K562 (cell line): ENCODE results near the gene FOXO3. TPM values are rescaled to one million over a fixed set of nuclear protein-coding genes. Genes with fewer than 3 reads are reported as not detected.

Experiments used
- CC2D1A ChIP-seq: fragments of 450-650 bp; IDR thresholded peaks from 2 replicates; pipeline ENCODE4 v1.6.1; 2017; ENCODE audit warnings: mild to moderate bottlenecking
- DMBX1 ChIP-seq: fragments of 250-450 bp; sonication (Bioruptor Pico); IDR thresholded peaks from 2 replicates; pipeline ENCODE4 v1.8.0; 2022; ENCODE audit warnings: inconsistent platforms, mild to moderate bottlenecking, moderate library complexity, borderline replicate concordance
- HDAC2 ChIP-seq: fragments of 450-650 bp; IDR thresholded peaks from 2 replicates; pipeline ENCODE4 v1.6.1; 2016; ENCODE audit warnings: mild to moderate bottlenecking
- HLTF ChIP-seq: fragments of 450-650 bp; IDR thresholded peaks from 2 replicates; pipeline ENCODE4 v1.6.1; 2016
- KAT8 ChIP-seq: fragments of 450-650 bp; IDR thresholded peaks from 2 replicates; pipeline ENCODE4 v1.6.1; 2016; ENCODE audit warnings: low read depth, mild to moderate bottlenecking
- MAFK ChIP-seq: IDR thresholded peaks from 2 replicates; pipeline ENCODE4 v1.6.1; 2011; ENCODE audit warnings: low read length, improper control_type of control experiment
- MED1 ChIP-seq: sonication (generic); formaldehyde crosslinking; IDR thresholded peaks from 2 replicates; pipeline ENCODE4 v1.8.1; 2023; ENCODE audit warnings: missing genetic modification reagents, borderline replicate concordance
- MTA3 ChIP-seq: fragments of 450-650 bp; formaldehyde crosslinking; IDR thresholded peaks from 2 replicates; pipeline ENCODE4 v1.6.1; 2017; ENCODE audit warnings: mild to moderate bottlenecking, borderline replicate concordance
- NFYB ChIP-seq: IDR thresholded peaks from 2 replicates; pipeline ENCODE4 v1.6.1; 2011; ENCODE audit warnings: mild to moderate bottlenecking, moderate library complexity; ENCODE audit not compliant: insufficient read length; ENCODE audit errors: extremely low read depth
- POLR2AphosphoS5 ChIP-seq: IDR thresholded peaks from 2 replicates; pipeline ENCODE4 v1.6.1; 2011; ENCODE audit warnings: mild to moderate bottlenecking, low read depth, low read length, moderate library complexity; ENCODE audit not compliant: control insufficient read depth, insufficient read depth
- POU5F1 ChIP-seq: fragments of 150-350 bp; IDR thresholded peaks from 2 replicates; pipeline ENCODE4 v1.6.1; 2014; ENCODE audit warnings: borderline replicate concordance, low read length, low read depth, mild to moderate bottlenecking; ENCODE audit not compliant: partially characterized antibody
- RFX1 ChIP-seq: fragments of 450-650 bp; IDR thresholded peaks from 2 replicates; pipeline ENCODE4 v1.6.1; 2016; ENCODE audit warnings: mild to moderate bottlenecking, moderate library complexity
- SMAD2 ChIP-seq: fragments of 150-350 bp; IDR thresholded peaks from 2 replicates; pipeline ENCODE4 v1.6.1; 2014; ENCODE audit warnings: low read depth, mild to moderate bottlenecking, low read length
- SRSF1 ChIP-seq: fragments of 200-400 bp; formaldehyde crosslinking; IDR thresholded peaks from 2 replicates; pipeline ENCODE4 v1.6.1; 2017; ENCODE audit warnings: mild to moderate bottlenecking, low read depth, low read length, moderate library complexity
- TAF7 ChIP-seq: fragments of 450-650 bp; IDR thresholded peaks from 2 replicates; pipeline ENCODE4 v1.6.1; 2016; ENCODE audit warnings: missing genetic modification characterization, missing compliant biosample characterization
- TFAM ChIP-seq: fragments of 250-450 bp; sonication (Bioruptor Pico); conservative IDR thresholded peaks from 2 replicates; pipeline ENCODE4 v1.5.0; 2021; ENCODE audit warnings: mild to moderate bottlenecking, moderate library complexity
- ZNF121 ChIP-seq: sonication (generic); formaldehyde crosslinking; conservative IDR thresholded peaks from 2 replicates; pipeline ENCODE4 v1.8.0; 2022; ENCODE audit warnings: missing genetic modification reagents
- ZNF77 ChIP-seq: fragments of 250-450 bp; sonication (Bioruptor Pico); IDR thresholded peaks from 2 replicates; pipeline ENCODE4 v1.5.0; 2020
- polyA plus RNA-seq, 8 experiments: library from polyadenylated mRNA; depleted of rRNA in 4 of 8; stranded (reverse) in 5 of 8; unstranded in 3 of 8; fragments of >200 nt; fragmentation: Nextera tagmentation in 2 of 8; fragmentation: Illumina TruSeq in 1 of 8; extraction: Ambion mirVana in 2 of 8; extraction: Trizol in 1 of 8; gene quantifications; 2 replicates each; pipeline versions ENCODE4 v1.2.1 to v1.2.3, GENCODE V29; 2011 to 2014; ENCODE audit warnings: inconsistent platforms in 1 of 8, missing spikeins in 1 of 8
- total RNA-seq, 7 experiments: library from RNA; depleted of rRNA in 6 of 7; stranded (reverse); fragments of >200 nt in 6 of 7; fragmentation: Illumina TruSeq in 2 of 7; extraction: Trizol in 2 of 7; gene quantifications; 2 replicates each; pipeline versions ENCODE4 v1.2.1 to v1.2.3, GENCODE V29; 2011 to 2021; ENCODE audit warnings: low replicate concordance in 1 of 7
- TF ChIP-seq, protein P1 (sequence below): sonication (generic); formaldehyde crosslinking; IDR thresholded peaks from 2 replicates; pipeline ENCODE4 v1.8.0; 2022; ENCODE audit warnings: mild to moderate bottlenecking, missing genetic modification reagents
- TF ChIP-seq, protein P2 (sequence below): fragments of 250-450 bp; sonication (Bioruptor Pico); IDR thresholded peaks from 2 replicates; pipeline ENCODE4 v1.4.0; 2020
- TF ChIP-seq, protein P3 (sequence below): sonication (generic); formaldehyde crosslinking; IDR thresholded peaks from 2 replicates; pipeline ENCODE4 v1.8.0; 2023; ENCODE audit warnings: mild to moderate bottlenecking, missing genetic modification reagents
- TF ChIP-seq, protein P4 (sequence below): fragments of 250-450 bp; sonication (Bioruptor Pico); IDR thresholded peaks from 2 replicates; pipeline ENCODE4 v1.8.0; 2021; ENCODE audit warnings: moderate library complexity, mild to moderate bottlenecking, inconsistent platforms

FOXO3 gene
- total and polyA plus RNA-seq, 9 of the 15 experiments (the other 6 are each of a cell fraction or from before 2014, with no cell fraction given), result 3.0 to 14.6 (median 6.0) TPM

DNA sequence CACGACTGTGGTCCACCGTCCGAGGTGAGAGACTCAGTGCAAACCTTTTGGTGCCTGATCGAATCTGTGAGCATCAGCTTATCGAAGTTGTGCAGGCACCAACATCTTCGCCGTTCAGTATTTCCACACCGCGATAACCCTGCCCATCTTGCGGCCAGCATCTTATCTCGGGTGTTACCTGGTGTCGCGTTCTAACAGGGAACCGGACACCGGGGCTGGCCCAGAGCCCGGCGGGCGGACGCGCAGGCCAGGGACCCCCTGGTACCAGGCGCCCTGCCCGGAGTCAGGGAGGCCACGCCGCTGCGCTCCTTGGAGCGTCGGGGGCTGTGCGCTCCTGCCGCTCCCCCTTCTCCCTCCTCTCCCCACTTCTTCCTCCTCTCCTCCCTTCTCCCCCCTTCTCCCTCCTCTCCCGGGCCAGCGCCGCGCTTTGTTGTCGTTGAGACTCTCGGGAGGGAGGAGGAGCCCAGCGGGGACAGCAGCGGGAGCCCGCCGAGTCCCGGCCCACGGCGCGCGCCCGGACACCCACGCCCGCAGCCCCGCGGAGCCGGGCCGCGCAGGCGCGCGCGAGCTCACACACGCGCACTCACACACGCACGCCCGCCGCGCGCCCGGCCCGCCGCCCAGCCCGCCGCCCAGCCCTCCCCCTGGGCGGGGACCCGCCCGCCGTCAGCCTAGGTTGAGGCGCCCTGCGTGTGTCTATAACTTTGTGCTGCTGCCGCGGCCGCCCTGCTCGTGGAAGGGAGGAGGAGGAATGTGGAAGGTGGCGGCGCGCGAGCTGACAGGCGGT is 1.4 kb upstream of the FOXO3 start (continued):
- no peak for TF ChIP-seq POU5F1
- no peak for TF ChIP-seq NFYB
- TF ChIP-seq TFAM (CRISPR knock-in tag), result no peak
- TF ChIP-seq, protein P1, sequence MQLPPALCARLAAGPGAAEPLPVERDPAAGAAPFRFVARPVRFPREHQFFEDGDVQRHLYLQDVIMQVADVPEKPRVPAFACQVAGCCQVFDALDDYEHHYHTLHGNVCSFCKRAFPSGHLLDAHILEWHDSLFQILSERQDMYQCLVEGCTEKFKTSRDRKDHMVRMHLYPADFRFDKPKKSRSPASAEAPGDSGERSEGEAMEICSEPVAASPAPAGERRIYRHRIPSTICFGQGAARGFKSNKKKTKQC (CRISPR knock-in tag), result peak; percentile 50; the same call in 1 of the 2 replicates
- peak; percentile 47; the same call in 1 of the 2 replicates for TF ChIP-seq DMBX1
- TF ChIP-seq, protein P2, sequence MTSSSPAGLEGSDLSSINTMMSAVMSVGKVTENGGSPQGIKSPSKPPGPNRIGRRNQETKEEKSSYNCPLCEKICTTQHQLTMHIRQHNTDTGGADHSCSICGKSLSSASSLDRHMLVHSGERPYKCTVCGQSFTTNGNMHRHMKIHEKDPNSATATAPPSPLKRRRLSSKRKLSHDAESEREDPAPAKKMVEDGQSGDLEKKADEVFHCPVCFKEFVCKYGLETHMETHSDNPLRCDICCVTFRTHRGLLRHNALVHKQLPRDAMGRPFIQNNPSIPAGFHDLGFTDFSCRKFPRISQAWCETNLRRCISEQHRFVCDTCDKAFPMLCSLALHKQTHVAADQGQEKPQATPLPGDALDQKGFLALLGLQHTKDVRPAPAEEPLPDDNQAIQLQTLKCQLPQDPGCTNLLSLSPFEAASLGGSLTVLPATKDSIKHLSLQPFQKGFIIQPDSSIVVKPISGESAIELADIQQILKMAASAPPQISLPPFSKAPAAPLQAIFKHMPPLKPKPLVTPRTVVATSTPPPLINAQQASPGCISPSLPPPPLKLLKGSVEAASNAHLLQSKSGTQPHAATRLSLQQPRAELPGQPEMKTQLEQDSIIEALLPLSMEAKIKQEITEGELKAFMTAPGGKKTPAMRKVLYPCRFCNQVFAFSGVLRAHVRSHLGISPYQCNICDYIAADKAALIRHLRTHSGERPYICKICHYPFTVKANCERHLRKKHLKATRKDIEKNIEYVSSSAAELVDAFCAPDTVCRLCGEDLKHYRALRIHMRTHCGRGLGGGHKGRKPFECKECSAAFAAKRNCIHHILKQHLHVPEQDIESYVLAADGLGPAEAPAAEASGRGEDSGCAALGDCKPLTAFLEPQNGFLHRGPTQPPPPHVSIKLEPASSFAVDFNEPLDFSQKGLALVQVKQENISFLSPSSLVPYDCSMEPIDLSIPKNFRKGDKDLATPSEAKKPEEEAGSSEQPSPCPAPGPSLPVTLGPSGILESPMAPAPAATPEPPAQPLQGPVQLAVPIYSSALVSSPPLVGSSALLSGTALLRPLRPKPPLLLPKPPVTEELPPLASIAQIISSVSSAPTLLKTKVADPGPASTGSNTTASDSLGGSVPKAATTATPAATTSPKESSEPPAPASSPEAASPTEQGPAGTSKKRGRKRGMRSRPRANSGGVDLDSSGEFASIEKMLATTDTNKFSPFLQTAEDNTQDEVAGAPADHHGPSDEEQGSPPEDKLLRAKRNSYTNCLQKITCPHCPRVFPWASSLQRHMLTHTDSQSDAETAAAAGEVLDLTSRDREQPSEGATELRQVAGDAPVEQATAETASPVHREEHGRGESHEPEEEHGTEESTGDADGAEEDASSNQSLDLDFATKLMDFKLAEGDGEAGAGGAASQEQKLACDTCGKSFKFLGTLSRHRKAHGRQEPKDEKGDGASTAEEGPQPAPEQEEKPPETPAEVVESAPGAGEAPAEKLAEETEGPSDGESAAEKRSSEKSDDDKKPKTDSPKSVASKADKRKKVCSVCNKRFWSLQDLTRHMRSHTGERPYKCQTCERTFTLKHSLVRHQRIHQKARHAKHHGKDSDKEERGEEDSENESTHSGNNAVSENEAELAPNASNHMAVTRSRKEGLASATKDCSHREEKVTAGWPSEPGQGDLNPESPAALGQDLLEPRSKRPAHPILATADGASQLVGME, result peak; percentile 89; the same call in 1 of the 2 replicates
- no peak for TF ChIP-seq MAFK
- no peak for TF ChIP-seq SMAD2
- TF ChIP-seq KAT8, result no peak
- TF ChIP-seq ZNF77, result no peak
- TF ChIP-seq MED1 (CRISPR knock-in tag), result no peak
- TF ChIP-seq RFX1, result no peak
- TF ChIP-seq TAF7 (tag), result no peak; the same call in 1 of the 2 replicates
- TF ChIP-seq, protein P3, sequence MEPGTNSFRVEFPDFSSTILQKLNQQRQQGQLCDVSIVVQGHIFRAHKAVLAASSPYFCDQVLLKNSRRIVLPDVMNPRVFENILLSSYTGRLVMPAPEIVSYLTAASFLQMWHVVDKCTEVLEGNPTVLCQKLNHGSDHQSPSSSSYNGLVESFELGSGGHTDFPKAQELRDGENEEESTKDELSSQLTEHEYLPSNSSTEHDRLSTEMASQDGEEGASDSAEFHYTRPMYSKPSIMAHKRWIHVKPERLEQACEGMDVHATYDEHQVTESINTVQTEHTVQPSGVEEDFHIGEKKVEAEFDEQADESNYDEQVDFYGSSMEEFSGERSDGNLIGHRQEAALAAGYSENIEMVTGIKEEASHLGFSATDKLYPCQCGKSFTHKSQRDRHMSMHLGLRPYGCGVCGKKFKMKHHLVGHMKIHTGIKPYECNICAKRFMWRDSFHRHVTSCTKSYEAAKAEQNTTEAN, result peak; percentile 63; the same call in 1 of the 2 replicates
- peak; percentile 88 for TF ChIP-seq HDAC2
- TF ChIP-seq HLTF, result peak; percentile 52; the same call in 1 of the 2 replicates
- peak; percentile 90; the same call in 1 of the 2 replicates for TF ChIP-seq CC2D1A
- TF ChIP-seq, protein P4, sequence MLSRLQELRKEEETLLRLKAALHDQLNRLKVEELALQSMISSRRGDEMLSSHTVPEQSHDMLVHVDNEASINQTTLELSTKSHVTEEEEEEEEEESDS (CRISPR knock-in tag), result no peak
- peak; percentile 93 for TF ChIP-seq POLR2AphosphoS5
- no peak for TF ChIP-seq SRSF1
- TF ChIP-seq MTA3, result peak; percentile 55; the same call in 1 of the 2 replicates
- TF ChIP-seq ZNF121 (CRISPR knock-in tag), result no peak
